Sigmoid colon (tissue), 4 donors: Measurements from ENCODE around the gene FSTL4.

Source experiments
- EP300 ChIP-seq, 4 donors: sonication (generic); formaldehyde crosslinking; IDR thresholded peaks; one replicate each; pipeline ENCODE4 v1.6.1; 2017; ENCODE audit warnings: antibody characterized with exemption in 4 of 4
- POLR2A ChIP-seq, 2 donors: fragments of 450-650 bp; IDR thresholded peaks; one replicate each; pipeline ENCODE4 v1.6.1; 2016; ENCODE audit warnings: antibody characterized with exemption in 2 of 2, mild to moderate bottlenecking in 2 of 2, moderate library complexity in 2 of 2
- POLR2AphosphoS5 ChIP-seq, 4 donors: sonication (generic); formaldehyde crosslinking; IDR thresholded peaks; one replicate each; pipeline ENCODE4 v1.6.1; 2017; ENCODE audit warnings: antibody characterized with exemption in 4 of 4
- TF ChIP-seq, protein P1 (sequence below), 4 experiments: fragments of 450-650 bp in 3 of 4; fragments of 200-600 bp in 1 of 4; IDR thresholded peaks; one replicate each; pipeline ENCODE4 v1.5.1; 2016 to 2019; ENCODE audit warnings: antibody characterized with exemption in 4 of 4, mild to moderate bottlenecking in 3 of 4, moderate library complexity in 2 of 4

DNA sequence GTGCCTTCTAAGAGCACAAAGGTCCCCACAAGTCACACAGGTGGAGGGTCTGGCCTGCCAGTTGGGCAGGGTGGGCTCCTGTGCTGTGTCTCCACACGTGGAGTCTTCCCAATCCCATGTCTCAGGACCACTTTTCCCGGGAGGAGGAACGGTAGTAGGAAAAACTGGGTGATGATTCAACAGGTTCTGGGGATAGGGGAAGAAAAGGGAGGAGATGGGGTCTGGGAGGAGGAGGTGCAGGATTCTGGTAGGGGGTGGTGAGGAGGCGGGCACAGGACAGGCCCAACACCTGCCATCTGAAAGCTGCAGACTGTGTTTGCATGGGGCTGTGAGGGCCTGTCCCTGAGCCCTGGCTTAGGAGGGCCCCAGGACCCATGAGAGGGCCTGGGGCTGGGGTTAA lies 345.4 kb downstream of the FSTL4 start:
- TF ChIP-seq, protein P1, sequence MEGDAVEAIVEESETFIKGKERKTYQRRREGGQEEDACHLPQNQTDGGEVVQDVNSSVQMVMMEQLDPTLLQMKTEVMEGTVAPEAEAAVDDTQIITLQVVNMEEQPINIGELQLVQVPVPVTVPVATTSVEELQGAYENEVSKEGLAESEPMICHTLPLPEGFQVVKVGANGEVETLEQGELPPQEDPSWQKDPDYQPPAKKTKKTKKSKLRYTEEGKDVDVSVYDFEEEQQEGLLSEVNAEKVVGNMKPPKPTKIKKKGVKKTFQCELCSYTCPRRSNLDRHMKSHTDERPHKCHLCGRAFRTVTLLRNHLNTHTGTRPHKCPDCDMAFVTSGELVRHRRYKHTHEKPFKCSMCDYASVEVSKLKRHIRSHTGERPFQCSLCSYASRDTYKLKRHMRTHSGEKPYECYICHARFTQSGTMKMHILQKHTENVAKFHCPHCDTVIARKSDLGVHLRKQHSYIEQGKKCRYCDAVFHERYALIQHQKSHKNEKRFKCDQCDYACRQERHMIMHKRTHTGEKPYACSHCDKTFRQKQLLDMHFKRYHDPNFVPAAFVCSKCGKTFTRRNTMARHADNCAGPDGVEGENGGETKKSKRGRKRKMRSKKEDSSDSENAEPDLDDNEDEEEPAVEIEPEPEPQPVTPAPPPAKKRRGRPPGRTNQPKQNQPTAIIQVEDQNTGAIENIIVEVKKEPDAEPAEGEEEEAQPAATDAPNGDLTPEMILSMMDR (IDR thresholded peaks at IDR 0.05): no peak
- no peak for TF ChIP-seq POLR2AphosphoS5 (IDR thresholded peaks at IDR 0.05)
- no peak for TF ChIP-seq POLR2A (IDR thresholded peaks at IDR 0.05)
- no peak for TF ChIP-seq EP300 (IDR thresholded peaks at IDR 0.05)
